ENCODE data around the gene TSC1. TPM values are rescaled to one million over a fixed set of nuclear protein-coding genes. Genes with fewer than 3 reads are reported as not detected.

TSC1 gene
- polyA plus RNA-seq, 2 of the 4 experiments (the other 2 are of a cell fraction), result 15.2 to 37.9 TPM

GRCh38 chr9:132946631-132947295, 2.3 kb upstream of the TSC1 start (continued):
- no peak for TF ChIP-seq HOXB13 (CRISPR knock-in tag; IDR thresholded peaks at IDR 0.05; ENCODE audit: low read depth)
- TF ChIP-seq ZFP36 (IDR thresholded peaks at IDR 0.05; ENCODE audit: borderline replicate concordance, partially characterized antibody), result no peak
- TF ChIP-seq HDAC2 (IDR thresholded peaks at IDR 0.05), result no peak
- TF ChIP-seq ATOH8 (CRISPR knock-in tag; IDR thresholded peaks at IDR 0.05; ENCODE audit: low read depth), result no peak
- TF ChIP-seq RCOR1 (IDR thresholded peaks at IDR 0.05; ENCODE audit: low read depth, low read length), result no peak

GRCh38 chr9:132946211-132946610, 1.8 kb upstream of the TSC1 start:
- WGBS (ENCODE audit: missing lambda C conversion rate), result 26% methylated on average over 3 of the region's 3 CpGs
- Histone ChIP-seq H3K4me2 (peak overlapping the region; percentile 20; the same call in 2 of the 3 replicates), H3K9me3 (no peaks in the 10 kb centered on the region), H3K4me3 (no peak overlapping the region), H3K4me1 (peaks cover 26% of the 10 kb centered on the region), H3K27ac (peak overlapping the region in 1 of 2 experiments; percentile 23; a peak in 2 of 6 replicates)
- FAIRE-seq (no peak), DNase-seq (ENCODE audit: low read depth in 1 of 2, low spot score in 1 of 2) (no peak), ATAC-seq (no peak)
- POLR2A ChIA-PET, result interaction anchor here (1.7 kb wide), 1 partner anchor 84 kb away, joined by 5 read pairs; the partner anchor contains the start of gene GTF3C5
- CTCF ChIA-PET, result interaction anchor here (1.3 to 2.3 kb wide), 3 partner anchors 10 to 44 kb away, joined by 3 to 6 read pairs (median 6); partner anchors contain the start of gene GFI1B
- no peak for TF ChIP-seq SMC3 (IDR thresholded peaks at IDR 0.05)
- TF ChIP-seq HOXB13 (CRISPR knock-in tag; IDR thresholded peaks at IDR 0.05; ENCODE audit: low read depth), result no peak
- TF ChIP-seq BHLHE40 (IDR thresholded peaks at IDR 0.05; ENCODE audit: low read depth, low read length), result no peak
- TF ChIP-seq E2F6 (IDR thresholded peaks at IDR 0.05; ENCODE audit: borderline replicate concordance, low read depth), result no peak
- no peak for TF ChIP-seq FOSL2 (IDR thresholded peaks at IDR 0.05)
- no peak for TF ChIP-seq FOSL2 (CRISPR knock-in tag; IDR thresholded peaks at IDR 0.05)
- no peak for TF ChIP-seq NR3C1 (IDR thresholded peaks at IDR 0.05)
- TF ChIP-seq JUN (IDR thresholded peaks at IDR 0.05), result no peak
- TF ChIP-seq EHMT2 (IDR thresholded peaks at IDR 0.05; ENCODE audit: low read depth), result no peak
- TF ChIP-seq REST (IDR thresholded peaks at IDR 0.05), result no peak

GRCh38 chr9:132945186-132946130, 1.0 kb upstream of the TSC1 start:
- ATAC-seq (no peak), FAIRE-seq (no peak), DNase-seq (ENCODE audit: low read depth in 1 of 2, low spot score in 1 of 2) (no peak)
- peak overlapping the region; percentile 100 for H3K4me3 ChIP-seq
- ChIA-PET POLR2A (interaction anchor here (0.6 to 1.7 kb wide), 6 partner anchors 10 to 134 kb away, joined by 3 to 10 read pairs (median 4); partner anchors contain the start of gene GTF3C5), CTCF (interaction anchor here (1.0 to 2.3 kb wide), 5 partner anchors 11 to 44 kb away, joined by 3 to 9 read pairs (median 4); no protein-coding TSS in a partner anchor)
- no peaks in the 10 kb centered on the region for H3K9me3 ChIP-seq
- 65% methylated on average over 23 of the region's 23 CpGs for WGBS (ENCODE audit: missing lambda C conversion rate)
- peaks cover 26% of the 10 kb centered on the region for H3K4me1 ChIP-seq
- H3K27ac ChIP-seq, result peak overlapping the region; percentile 94 to 100
- peak overlapping the region; percentile 99 for H3K4me2 ChIP-seq
- TF ChIP-seq ATOH8 (CRISPR knock-in tag; IDR thresholded peaks at IDR 0.05; ENCODE audit: low read depth) (no peak), KDM1A (IDR thresholded peaks at IDR 0.05; ENCODE audit: low read depth) (0 out of 2 replicates have a peak, but pooled peaks have one; percentile 44)
